GM12865 (cell line): ENCODE measurements around the gene ESYT2.
"Not testable (repeated sequence)": the region's sequence is repeated elsewhere in the genome, so short reads cannot be mapped to it uniquely, and the experiment has no call there.

Experiments
- DNase-seq: peaks from one replicate; pipeline ENCODE4 v3.0.0; 2010; ENCODE audit warnings: low read depth
- H3K4me3 ChIP-seq: 2 replicates; pipeline ENCODE4 v1.5.1; 2011; ENCODE audit warnings: mild to moderate bottlenecking, low read depth, low read length, control low read depth
- TF ChIP-seq, protein P1 (sequence below): IDR thresholded peaks from 2 replicates; pipeline ENCODE4 v1.5.1; 2011; ENCODE audit warnings: low read length, control low read depth, low read depth, inconsistent platforms; ENCODE audit not compliant: insufficient read depth; ENCODE audit errors: missing control alignments

Gene ESYT2

DNA sequence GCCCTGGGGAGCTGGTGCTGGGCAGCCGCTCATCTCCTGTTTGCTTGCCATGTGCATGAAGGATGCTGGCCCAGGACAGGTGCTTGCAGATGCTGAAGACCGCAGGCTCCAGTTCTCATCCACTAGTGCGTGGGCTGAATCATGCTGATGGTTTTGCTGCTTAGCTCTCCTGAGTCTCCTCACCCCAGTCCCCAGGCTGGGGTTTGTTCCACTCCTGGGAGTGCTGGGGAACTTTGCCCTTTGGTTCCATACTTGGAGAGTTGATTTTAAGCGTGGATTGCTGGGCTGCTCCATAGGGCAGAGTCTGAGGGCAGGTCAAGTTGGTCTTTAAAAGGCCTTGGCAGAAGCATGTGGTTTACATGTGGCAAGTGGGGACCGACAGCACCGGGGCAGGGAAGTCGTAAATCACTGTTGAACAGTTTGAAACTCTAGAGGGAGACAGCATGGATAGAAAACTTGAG, 36.2 kb upstream of the ESYT2 start:
- no peak overlapping the region for H3K4me3 ChIP-seq
- TF ChIP-seq, protein P1, sequence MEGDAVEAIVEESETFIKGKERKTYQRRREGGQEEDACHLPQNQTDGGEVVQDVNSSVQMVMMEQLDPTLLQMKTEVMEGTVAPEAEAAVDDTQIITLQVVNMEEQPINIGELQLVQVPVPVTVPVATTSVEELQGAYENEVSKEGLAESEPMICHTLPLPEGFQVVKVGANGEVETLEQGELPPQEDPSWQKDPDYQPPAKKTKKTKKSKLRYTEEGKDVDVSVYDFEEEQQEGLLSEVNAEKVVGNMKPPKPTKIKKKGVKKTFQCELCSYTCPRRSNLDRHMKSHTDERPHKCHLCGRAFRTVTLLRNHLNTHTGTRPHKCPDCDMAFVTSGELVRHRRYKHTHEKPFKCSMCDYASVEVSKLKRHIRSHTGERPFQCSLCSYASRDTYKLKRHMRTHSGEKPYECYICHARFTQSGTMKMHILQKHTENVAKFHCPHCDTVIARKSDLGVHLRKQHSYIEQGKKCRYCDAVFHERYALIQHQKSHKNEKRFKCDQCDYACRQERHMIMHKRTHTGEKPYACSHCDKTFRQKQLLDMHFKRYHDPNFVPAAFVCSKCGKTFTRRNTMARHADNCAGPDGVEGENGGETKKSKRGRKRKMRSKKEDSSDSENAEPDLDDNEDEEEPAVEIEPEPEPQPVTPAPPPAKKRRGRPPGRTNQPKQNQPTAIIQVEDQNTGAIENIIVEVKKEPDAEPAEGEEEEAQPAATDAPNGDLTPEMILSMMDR: no peak
- no peak for DNase-seq

GRCh38 chr7:158864833-158865232, 35.5 kb upstream of the ESYT2 start:
- TF ChIP-seq, protein P1: no peak
- no peak for DNase-seq
- H3K4me3 ChIP-seq: no peak overlapping the region

DNA sequence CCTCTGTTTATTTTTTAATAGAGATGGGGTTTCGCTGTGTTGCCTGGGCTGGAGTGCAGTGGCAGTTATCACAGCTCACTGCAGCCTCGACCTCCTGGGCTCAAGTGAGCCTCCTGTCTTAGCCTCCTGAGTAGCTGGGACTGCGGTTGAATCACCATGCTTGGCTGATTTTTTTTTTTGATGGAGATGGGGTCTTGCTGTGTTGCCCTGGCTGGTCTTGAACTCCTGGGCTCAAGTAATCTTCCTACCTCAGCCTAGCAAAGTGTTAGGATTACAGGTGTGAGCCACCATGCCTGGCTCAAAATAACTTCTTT, 35.2 kb upstream of the ESYT2 start:
- no peak overlapping the region for H3K4me3 ChIP-seq
- no peak for DNase-seq
- TF ChIP-seq, protein P1: no peak

DNA sequence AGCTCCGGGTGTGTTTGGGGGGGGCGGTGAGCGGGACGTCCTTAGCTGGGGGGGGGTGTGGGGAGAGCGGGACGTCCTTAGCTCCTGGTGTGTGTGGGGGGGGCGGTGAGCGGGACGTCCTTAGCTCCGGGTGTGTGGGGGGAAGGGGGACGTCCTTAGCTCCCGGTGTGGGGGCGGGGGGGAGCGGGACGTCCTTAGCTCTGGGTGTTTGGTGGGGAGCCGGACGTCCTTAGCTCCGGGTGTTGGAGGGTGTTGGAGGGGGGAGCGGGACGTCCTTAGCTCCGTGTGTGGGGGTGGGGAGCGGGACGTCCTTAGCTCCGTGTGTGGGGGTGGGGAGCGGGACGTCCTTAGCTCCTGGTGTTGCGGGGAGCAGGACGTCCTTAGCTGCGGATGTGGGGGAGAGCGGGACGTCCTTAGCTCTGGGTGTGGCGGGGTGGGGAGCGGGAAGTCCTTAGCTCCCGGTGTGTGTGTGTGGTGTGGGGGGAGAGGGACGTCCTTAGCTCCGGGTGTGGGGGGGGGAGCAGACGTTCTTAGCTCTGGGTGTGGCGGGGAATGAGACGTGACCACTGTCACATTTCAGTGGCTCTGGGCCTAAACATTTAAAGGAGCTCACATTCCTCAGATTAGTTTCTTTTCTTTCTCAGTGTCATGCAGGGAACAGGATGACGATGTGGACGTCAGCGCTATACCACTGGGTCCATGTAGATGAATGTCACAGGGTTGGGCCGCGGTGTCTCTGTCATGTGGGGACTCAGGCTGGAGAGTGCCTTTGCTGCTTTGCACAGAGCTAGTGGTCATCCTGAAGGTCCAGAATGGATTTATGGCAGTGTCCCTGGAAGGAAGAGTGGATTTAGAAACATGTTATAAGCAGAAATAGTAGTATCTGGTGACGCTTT, 34.5 kb upstream of the ESYT2 start:
- H3K4me3 ChIP-seq: peak overlapping the region; percentile 50
- peak; percentile 67 for DNase-seq
- TF ChIP-seq, protein P1: no peak

DNA sequence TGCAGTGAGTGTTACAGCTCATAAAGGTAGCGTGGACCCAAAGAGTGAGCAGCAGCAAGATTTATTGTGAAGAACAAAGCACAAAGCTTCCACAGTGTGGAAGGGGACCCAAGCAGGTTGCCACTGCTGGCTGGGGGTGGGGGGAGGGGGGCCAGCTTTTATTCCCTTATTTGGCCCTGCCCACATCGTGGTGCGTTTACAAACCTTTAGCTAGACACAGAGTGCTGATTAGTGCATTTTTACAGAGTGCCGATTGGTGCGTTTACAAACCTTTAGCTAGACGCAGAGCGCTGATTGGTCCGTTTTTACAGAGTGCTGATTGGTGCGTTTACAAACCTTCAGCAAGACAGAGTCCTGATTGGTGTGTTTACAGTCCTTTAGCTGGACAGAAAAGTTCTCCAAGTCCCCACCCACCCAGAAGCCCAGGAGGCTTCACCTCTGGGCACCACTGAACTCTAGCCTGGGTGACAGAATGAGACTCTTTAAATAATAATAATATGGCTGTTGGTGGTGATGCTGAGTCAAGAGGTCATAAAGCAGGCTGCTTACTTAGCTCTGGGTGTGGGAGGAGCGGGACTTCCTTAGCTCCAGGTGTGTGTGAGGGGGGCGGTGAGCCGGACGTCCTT, 33.8 kb upstream of the ESYT2 start:
- not testable (repeated sequence) for DNase-seq
- peak overlapping the region; percentile 50 for H3K4me3 ChIP-seq

GRCh38 chr7:158861936-158862704, 32.8 kb upstream of the ESYT2 start:
- no peak for DNase-seq
- H3K4me3 ChIP-seq: no peak overlapping the region
- TF ChIP-seq, protein P1: no peak
